Trophoblast cell (in vitro differentiated cells and primary cell): ENCODE data around the gene MED26.
A peak's percentile ranks its signal among the peaks of the same experiment; 100 is the strongest.

Experiments used
- DNase-seq, 2 donors: peaks; one replicate each; pipeline ENCODE4 v3.0.0-alpha.2; 2016
- H2AFZ ChIP-seq: 2 replicates; pipeline ENCODE4 v1.6.1; 2013; ENCODE audit warnings: low read length, moderate library complexity, mild to moderate bottlenecking; ENCODE audit not compliant: insufficient read depth, poor library complexity
- H2AK5ac ChIP-seq: 2 replicates; pipeline ENCODE4 v1.6.1; 2013; ENCODE audit warnings: mild to moderate bottlenecking, low read length
- H2BK120ac ChIP-seq: 2 replicates; pipeline ENCODE4 v1.6.1; 2013; ENCODE audit warnings: low read length, mild to moderate bottlenecking, moderate library complexity; ENCODE audit not compliant: insufficient read depth, poor library complexity
- H2BK12ac ChIP-seq: 2 replicates; pipeline ENCODE4 v1.6.1; 2013; ENCODE audit warnings: mild to moderate bottlenecking, low read length, moderate library complexity
- H2BK5ac ChIP-seq: 2 replicates; pipeline ENCODE4 v1.6.1; 2013; ENCODE audit warnings: low read length, low read depth, moderate library complexity, mild to moderate bottlenecking; ENCODE audit not compliant: poor library complexity
- H3K14ac ChIP-seq: 2 replicates; pipeline ENCODE4 v1.6.1; 2013; ENCODE audit warnings: mild to moderate bottlenecking, low read length
- H3K18ac ChIP-seq: 2 replicates; pipeline ENCODE4 v1.6.1; 2013; ENCODE audit warnings: mild to moderate bottlenecking, low read length
- H3K23ac ChIP-seq: 2 replicates; pipeline ENCODE4 v1.6.1; 2013; ENCODE audit warnings: low read length
- H3K27ac ChIP-seq: 2 replicates; pipeline ENCODE4 v1.5.1; 2013; ENCODE audit warnings: low read depth, mild to moderate bottlenecking, inconsistent platforms, low read length, moderate library complexity
- H3K27me3 ChIP-seq: 2 replicates; pipeline ENCODE4 v1.6.1; 2013; ENCODE audit warnings: inconsistent platforms, mild to moderate bottlenecking, low read length, moderate library complexity; ENCODE audit not compliant: insufficient read depth
- H3K36me3 ChIP-seq, 2 experiments: 1 replicate in 1 of 2; 2 replicates in 1 of 2; pipeline ENCODE4 v1.6.1; 2013; ENCODE audit warnings: low read length in 2 of 2, mild to moderate bottlenecking in 2 of 2, moderate library complexity in 1 of 2; ENCODE audit not compliant: insufficient read depth in 2 of 2, control insufficient read depth in 1 of 2
- H3K4ac ChIP-seq: 2 replicates; pipeline ENCODE4 v1.6.1; 2013; ENCODE audit warnings: low read depth, mild to moderate bottlenecking, low read length, moderate library complexity
- H3K4me1 ChIP-seq, 2 experiments: 1 replicate in 1 of 2; 2 replicates in 1 of 2; pipeline ENCODE4 v1.6.1; 2013; ENCODE audit warnings: low read length in 2 of 2, mild to moderate bottlenecking in 2 of 2, moderate library complexity in 1 of 2; ENCODE audit not compliant: insufficient read depth in 2 of 2, control insufficient read depth in 1 of 2
- H3K4me2 ChIP-seq: 2 replicates; pipeline ENCODE4 v1.6.1; 2013; ENCODE audit warnings: inconsistent platforms, mild to moderate bottlenecking, low read length, moderate library complexity
- H3K4me3 ChIP-seq: 2 replicates; pipeline ENCODE4 v1.5.1; 2013; ENCODE audit warnings: mild to moderate bottlenecking, low read depth, low read length, inconsistent platforms
- H3K79me1 ChIP-seq: one replicate; pipeline ENCODE4 v1.6.1; 2013; ENCODE audit warnings: low read length
- H3K79me2 ChIP-seq: 2 replicates; pipeline ENCODE4 v1.6.1; 2013; ENCODE audit warnings: low read length, mild to moderate bottlenecking; ENCODE audit not compliant: control insufficient read depth, insufficient read depth, poor library complexity
- H3K9ac ChIP-seq: 2 replicates; pipeline ENCODE4 v1.6.1; 2013; ENCODE audit warnings: mild to moderate bottlenecking, low read length
- H3K9me3 ChIP-seq: 2 replicates; pipeline ENCODE4 v1.6.1; 2013; ENCODE audit warnings: low read depth, mild to moderate bottlenecking, control low read depth, inconsistent platforms, low read length; ENCODE audit not compliant: insufficient read depth
- H4K12ac ChIP-seq: 2 replicates; pipeline ENCODE4 v1.6.1; 2013; ENCODE audit warnings: low read depth, mild to moderate bottlenecking, low read length, moderate library complexity
- H4K8ac ChIP-seq: 2 replicates; pipeline ENCODE4 v1.6.1; 2013; ENCODE audit warnings: low read depth, mild to moderate bottlenecking, low read length, moderate library complexity
- H4K91ac ChIP-seq: one replicate; pipeline ENCODE4 v1.6.1; 2013; ENCODE audit warnings: low read depth, mild to moderate bottlenecking, low read length, moderate library complexity
- WGBS: extraction: QIAGEN DNeasy Blood & Tissue Kit; methylation state at CpG from one replicate; pipeline ENCODE4 v1.1.7; 2013; ENCODE audit warnings: missing lambda C conversion rate; ENCODE audit not compliant: insufficient read length, insufficient coverage; ENCODE audit errors: extremely low coverage; 5-methylcytosine and 5-hydroxymethylcytosine counted together

The MED26 gene

GRCh38 chr19:16668176-16668575, 40.2 kb upstream of the MED26 start:
- Histone ChIP-seq H4K8ac (no peak overlapping the region), H2BK5ac (no peak overlapping the region), H4K12ac (no peak overlapping the region), H2BK120ac (no peak overlapping the region), H3K36me3 (peaks cover 0 to 3% of the 10 kb centered on the region in 2 experiments), H3K4me1 (no peaks in the 10 kb centered on the region), H3K9ac (no peak overlapping the region), H4K91ac (no peak overlapping the region), H3K23ac (no peak overlapping the region), H3K79me2 (no peaks in the 10 kb centered on the region), H2AK5ac (no peak overlapping the region), H3K4me3 (no peak overlapping the region), H3K18ac (no peak overlapping the region), H3K4me2 (no peak overlapping the region), H3K79me1 (no peaks in the 10 kb centered on the region), H3K4ac (no peak overlapping the region), H3K27me3 (no peaks in the 10 kb centered on the region), H3K9me3 (no peaks in the 10 kb centered on the region), H2AFZ (no peak overlapping the region), H2BK12ac (no peak overlapping the region), H3K27ac (no peak overlapping the region), H3K14ac (no peak overlapping the region)
- no CpG with 5 or more reads among the region's 5 CpGs for WGBS
- no peak for DNase-seq

- no peak overlapping the region for H3K4ac ChIP-seq
- peak overlapping the region; percentile 23 for H2AFZ ChIP-seq
- H4K8ac ChIP-seq: peak overlapping the region; percentile 33
- H3K36me3 ChIP-seq: peaks cover 14 to 16% of the 10 kb centered on the region in 2 experiments
- peaks cover 15 to 19% of the 10 kb centered on the region in 2 experiments for H3K4me1 ChIP-seq
- H4K12ac ChIP-seq: no peak overlapping the region
- no peak overlapping the region for H2BK12ac ChIP-seq
- H3K9ac ChIP-seq: no peak overlapping the region
- peak in 1 of 2 donors; percentile 15 for DNase-seq
- peaks cover 3% of the 10 kb centered on the region for H3K9me3 ChIP-seq
- H3K79me2 ChIP-seq: peaks cover 12% of the 10 kb centered on the region
- no peak overlapping the region for H2AK5ac ChIP-seq
- peaks cover 5% of the 10 kb centered on the region for H3K27me3 ChIP-seq
- no CpG with 5 or more reads among the region's 31 CpGs for WGBS
- H3K18ac ChIP-seq: no peak overlapping the region
- no peak overlapping the region for H3K27ac ChIP-seq
- H2BK120ac ChIP-seq: no peak overlapping the region
- H3K23ac ChIP-seq: no peak overlapping the region
- peak overlapping the region; percentile 26 for H4K91ac ChIP-seq
- H2BK5ac ChIP-seq: no peak overlapping the region
- peak overlapping the region; percentile 66 for H3K4me3 ChIP-seq
- peak overlapping the region; percentile 90 for H3K4me2 ChIP-seq
- no peak overlapping the region for H3K14ac ChIP-seq
- H3K79me1 ChIP-seq: peaks cover 13% of the 10 kb centered on the region
Observed at GRCh38 chr19:16661480-16662034, 33.6 kb upstream of the MED26 start.

- Histone ChIP-seq H3K36me3 (peaks cover 19 to 21% of the 10 kb centered on the region in 2 experiments), H3K4me3 (peak within 1 kb of the TSS; percentile 89), H3K27me3 (peaks cover 5% of the 10 kb centered on the region), H3K79me2 (peaks cover 12% of the 10 kb centered on the region), H4K8ac (peak within 1 kb of the TSS; percentile 99), H4K12ac (peak within 1 kb of the TSS; percentile 97), H3K4me2 (peak within 1 kb of the TSS; percentile 90), H2AFZ (peak within 1 kb of the TSS; percentile 96), H3K14ac (peak within 1 kb of the TSS; percentile 91), H2AK5ac (peak within 1 kb of the TSS; percentile 81), H2BK120ac (peak within 1 kb of the TSS; percentile 53), H4K91ac (peak within 1 kb of the TSS; percentile 94), H3K18ac (peak within 1 kb of the TSS; percentile 84), H3K9ac (peak within 1 kb of the TSS; percentile 35), H3K27ac (peak within 1 kb of the TSS; percentile 84), H3K23ac (no peak within 1 kb of the TSS), H2BK12ac (peak within 1 kb of the TSS; percentile 62), H3K4ac (peak within 1 kb of the TSS; percentile 53), H3K9me3 (peaks cover 3% of the 10 kb centered on the region), H3K4me1 (peaks cover 15 to 19% of the 10 kb centered on the region in 2 experiments), H2BK5ac (peak within 1 kb of the TSS; percentile 65), H3K79me1 (peaks cover 13% of the 10 kb centered on the region)
- whole genome bisulfite sequencing: no CpG with 5 or more reads among the region's 76 CpGs
- peak in 1 of 2 donors; percentile 36 for DNase-seq
Observed at GRCh38 chr19:16660763-16661479, 32.9 kb upstream of the MED26 start, which contains the start of gene TMEM38A. TMEM38A (plus strand) TSS chr19:16661139; CDS start chr19:16661218, 79 bp downstream.

GRCh38 chr19:16659832-16660708, 32.1 kb upstream of the MED26 start, which contains the start of gene SMIM7:
SMIM7 (minus strand) TSS chr19:16660144; CDS start chr19:16660110, 34 bp downstream.
- peak within 1 kb of the TSS; percentile 98 for H3K4me2 ChIP-seq
- DNase-seq: peak; percentile 95
- peaks cover 5% of the 10 kb centered on the region for H3K27me3 ChIP-seq
- H3K4me3 ChIP-seq: peak within 1 kb of the TSS; percentile 89
- H2AFZ ChIP-seq: peak within 1 kb of the TSS; percentile 96
- H3K4ac ChIP-seq: peak within 1 kb of the TSS; percentile 99
- H3K9ac ChIP-seq: peak within 1 kb of the TSS; percentile 94
- H3K27ac ChIP-seq: peak within 1 kb of the TSS; percentile 84
- peak within 1 kb of the TSS; percentile 62 for H2BK12ac ChIP-seq
- H2BK120ac ChIP-seq: peak within 1 kb of the TSS; percentile 85
- H3K9me3 ChIP-seq: peaks cover 3% of the 10 kb centered on the region
- peak within 1 kb of the TSS; percentile 99 for H4K8ac ChIP-seq
- peak within 1 kb of the TSS; percentile 97 for H4K12ac ChIP-seq
- no CpG with 5 or more reads among the region's 60 CpGs for WGBS
- peaks cover 15 to 19% of the 10 kb centered on the region in 2 experiments for H3K4me1 ChIP-seq
- H2BK5ac ChIP-seq: peak within 1 kb of the TSS; percentile 90
- H3K79me2 ChIP-seq: peaks cover 12% of the 10 kb centered on the region
- peak within 1 kb of the TSS; percentile 94 for H4K91ac ChIP-seq
- H2AK5ac ChIP-seq: peak within 1 kb of the TSS; percentile 81
- peaks cover 13% of the 10 kb centered on the region for H3K79me1 ChIP-seq
- no peak within 1 kb of the TSS for H3K23ac ChIP-seq
- peaks cover 25 to 26% of the 10 kb centered on the region in 2 experiments for H3K36me3 ChIP-seq
- H3K14ac ChIP-seq: peak within 1 kb of the TSS; percentile 95
- peak within 1 kb of the TSS; percentile 95 for H3K18ac ChIP-seq
